NCI-H69 (cell line): ENCODE results near the gene HNRNPDL.
A peak's percentile ranks its signal among the peaks of the same experiment; 100 is the strongest.
"Not testable (repeated sequence)": the region's sequence is repeated elsewhere in the genome, so short reads cannot be mapped to it uniquely, and the experiment has no call there.

Source experiments
- DNase-seq: peaks from one replicate; lab custom pipeline; 2025; lab: John Stamatoyannopoulos, UW

HNRNPDL gene

GRCh38 chr4:82432596-82432995 lies 2.3 kb upstream of the HNRNPDL start:
- no peak for DNase-seq

GRCh38 chr4:82431831-82432230 lies 1.6 kb upstream of the HNRNPDL start:
- no peak for DNase-seq

- peak; percentile 71 for DNase-seq
These were observed 893 bp upstream of the HNRNPDL start for GRCh38 chr4:82430964-82431745.

- no peak for DNase-seq
These were observed 502 bp downstream of the HNRNPDL start for GRCh38 chr4:82429728-82430192.

- DNase-seq = peak; percentile 92
These were observed 1.1 kb downstream of the HNRNPDL start for GRCh38 chr4:82428969-82429727.

- no peak for DNase-seq
These were observed 1.7 kb downstream of the HNRNPDL start for GRCh38 chr4:82428526-82428968.

GRCh38 chr4:82425478-82425877 lies 4.8 kb downstream of the HNRNPDL start:
- DNase-seq = no peak

GRCh38 chr4:82423245-82424054 lies 6.8 kb downstream of the HNRNPDL start:
- peak; percentile 19 for DNase-seq

GRCh38 chr4:82422616-82423015 lies 7.6 kb downstream of the HNRNPDL start:
- no peak for DNase-seq

GRCh38 chr4:82421796-82422560 lies 8.3 kb downstream of the HNRNPDL start:
- DNase-seq = peak; percentile 14

GRCh38 chr4:82419451-82419850 lies 10.8 kb downstream of the HNRNPDL start:
- no peak for DNase-seq

GRCh38 chr4:82415922-82416365 lies 14.3 kb downstream of the HNRNPDL start:
- DNase-seq = peak; percentile 13

GRCh38 chr4:82415061-82415460 lies 15.2 kb downstream of the HNRNPDL start:
- not testable (repeated sequence) for DNase-seq

GRCh38 chr4:82403725-82404124 lies 26.5 kb downstream of the HNRNPDL start:
- DNase-seq = no peak

GRCh38 chr4:82402196-82402775 lies 28.0 kb downstream of the HNRNPDL start:
- DNase-seq = no peak

- no peak for DNase-seq
These were observed 28.7 kb downstream of the HNRNPDL start for GRCh38 chr4:82401600-82401999.

- no peak for DNase-seq
These were observed 32.0 kb downstream of the HNRNPDL start for GRCh38 chr4:82398263-82398662.

GRCh38 chr4:82397527-82397926 lies 32.7 kb downstream of the HNRNPDL start:
- no peak for DNase-seq

- peak; percentile 49 for DNase-seq
These were observed 35.4 kb downstream of the HNRNPDL start for GRCh38 chr4:82394896-82395295.

GRCh38 chr4:82390061-82390460 lies 40.2 kb downstream of the HNRNPDL start:
- not testable (repeated sequence) for DNase-seq

- DNase-seq = no peak
These were observed 41.9 kb downstream of the HNRNPDL start for GRCh38 chr4:82388405-82388804.
